AG09309 (cell line): ENCODE data around the gene C19orf25.

Experiments used
- DNase-seq: peaks from one replicate; pipeline ENCODE4 v3.0.0-alpha.2; 2010; ENCODE audit warnings: low read depth
- H3K4me3 ChIP-seq: 2 replicates; pipeline ENCODE4 v1.5.1; 2011; ENCODE audit warnings: mild to moderate bottlenecking, low read depth, low read length, moderate library complexity; ENCODE audit not compliant: control insufficient read depth
- TF ChIP-seq, protein P1 (sequence below): IDR thresholded peaks from 2 replicates; pipeline ENCODE4 v1.5.1; 2011; ENCODE audit warnings: mild to moderate bottlenecking, low read depth, low read length, inconsistent platforms; ENCODE audit not compliant: insufficient read depth, control insufficient read depth; ENCODE audit errors: missing control alignments

The C19orf25 gene

GRCh38 chr19:1507192-1507660 is 28.2 kb upstream of the C19orf25 start:
- DNase-seq = no peak
- no peak overlapping the region for H3K4me3 ChIP-seq
- TF ChIP-seq, protein P1, sequence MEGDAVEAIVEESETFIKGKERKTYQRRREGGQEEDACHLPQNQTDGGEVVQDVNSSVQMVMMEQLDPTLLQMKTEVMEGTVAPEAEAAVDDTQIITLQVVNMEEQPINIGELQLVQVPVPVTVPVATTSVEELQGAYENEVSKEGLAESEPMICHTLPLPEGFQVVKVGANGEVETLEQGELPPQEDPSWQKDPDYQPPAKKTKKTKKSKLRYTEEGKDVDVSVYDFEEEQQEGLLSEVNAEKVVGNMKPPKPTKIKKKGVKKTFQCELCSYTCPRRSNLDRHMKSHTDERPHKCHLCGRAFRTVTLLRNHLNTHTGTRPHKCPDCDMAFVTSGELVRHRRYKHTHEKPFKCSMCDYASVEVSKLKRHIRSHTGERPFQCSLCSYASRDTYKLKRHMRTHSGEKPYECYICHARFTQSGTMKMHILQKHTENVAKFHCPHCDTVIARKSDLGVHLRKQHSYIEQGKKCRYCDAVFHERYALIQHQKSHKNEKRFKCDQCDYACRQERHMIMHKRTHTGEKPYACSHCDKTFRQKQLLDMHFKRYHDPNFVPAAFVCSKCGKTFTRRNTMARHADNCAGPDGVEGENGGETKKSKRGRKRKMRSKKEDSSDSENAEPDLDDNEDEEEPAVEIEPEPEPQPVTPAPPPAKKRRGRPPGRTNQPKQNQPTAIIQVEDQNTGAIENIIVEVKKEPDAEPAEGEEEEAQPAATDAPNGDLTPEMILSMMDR = no peak

GRCh38 chr19:1505991-1506881 is 27.2 kb upstream of the C19orf25 start:
- TF ChIP-seq, protein P1 = no peak
- H3K4me3 ChIP-seq = no peak overlapping the region
- no peak for DNase-seq

GRCh38 chr19:1505012-1505411 is 26.0 kb upstream of the C19orf25 start:
- no peak overlapping the region for H3K4me3 ChIP-seq
- TF ChIP-seq, protein P1 = no peak
- DNase-seq = no peak

- H3K4me3 ChIP-seq = no peak overlapping the region
- DNase-seq = no peak
Measured at GRCh38 chr19:1503925-1504773, 25.1 kb upstream of the C19orf25 start.

GRCh38 chr19:1503089-1503924 is 24.3 kb upstream of the C19orf25 start:
- TF ChIP-seq, protein P1 = peak; percentile 65
- DNase-seq = no peak
- H3K4me3 ChIP-seq = no peak overlapping the region; the same call in 1 of the 2 replicates

More at GRCh38 chr19:1503925-1504773, 25.1 kb upstream of the C19orf25 start:
- TF ChIP-seq, protein P1 = no peak
